ENCODE results near the gene IGFBPL1.
"Not testable (repeated sequence)": the region's sequence is repeated elsewhere in the genome, so short reads cannot be mapped to it uniquely, and the experiment has no call there.

DNA sequence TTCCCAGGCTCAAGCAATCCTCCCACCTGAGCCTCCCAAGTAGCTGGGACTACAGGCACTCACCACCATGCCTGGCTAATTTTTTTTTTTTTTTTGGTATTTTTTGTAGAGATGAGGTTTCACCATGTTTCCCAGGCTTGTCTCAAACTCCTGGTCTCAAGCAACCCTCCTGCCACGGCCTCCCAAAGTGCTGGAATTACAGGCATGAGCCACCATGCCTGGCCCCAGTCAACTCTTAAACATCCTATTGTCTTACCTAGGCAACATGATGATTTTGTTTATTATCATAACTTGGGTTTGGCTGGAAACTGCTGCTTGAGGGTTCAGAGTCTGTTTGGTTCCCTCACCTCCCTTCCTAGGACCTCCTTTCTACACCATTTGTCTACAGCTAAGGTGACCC lies 25.1 kb downstream of the IGFBPL1 start:
- TF ChIP-seq, protein P1, sequence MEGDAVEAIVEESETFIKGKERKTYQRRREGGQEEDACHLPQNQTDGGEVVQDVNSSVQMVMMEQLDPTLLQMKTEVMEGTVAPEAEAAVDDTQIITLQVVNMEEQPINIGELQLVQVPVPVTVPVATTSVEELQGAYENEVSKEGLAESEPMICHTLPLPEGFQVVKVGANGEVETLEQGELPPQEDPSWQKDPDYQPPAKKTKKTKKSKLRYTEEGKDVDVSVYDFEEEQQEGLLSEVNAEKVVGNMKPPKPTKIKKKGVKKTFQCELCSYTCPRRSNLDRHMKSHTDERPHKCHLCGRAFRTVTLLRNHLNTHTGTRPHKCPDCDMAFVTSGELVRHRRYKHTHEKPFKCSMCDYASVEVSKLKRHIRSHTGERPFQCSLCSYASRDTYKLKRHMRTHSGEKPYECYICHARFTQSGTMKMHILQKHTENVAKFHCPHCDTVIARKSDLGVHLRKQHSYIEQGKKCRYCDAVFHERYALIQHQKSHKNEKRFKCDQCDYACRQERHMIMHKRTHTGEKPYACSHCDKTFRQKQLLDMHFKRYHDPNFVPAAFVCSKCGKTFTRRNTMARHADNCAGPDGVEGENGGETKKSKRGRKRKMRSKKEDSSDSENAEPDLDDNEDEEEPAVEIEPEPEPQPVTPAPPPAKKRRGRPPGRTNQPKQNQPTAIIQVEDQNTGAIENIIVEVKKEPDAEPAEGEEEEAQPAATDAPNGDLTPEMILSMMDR (conservative IDR thresholded peaks at IDR 0.05), result not testable (repeated sequence)
- TF ChIP-seq EZH2 (IDR thresholded peaks at IDR 0.05; ENCODE audit: low read depth), result not testable (repeated sequence)

All from PC-9 (cell line).